NB4 (cell line): ENCODE measurements around the gene ADAMTS6.

Experiments
- CTCF ChIP-seq: IDR thresholded peaks from one replicate; pipeline ENCODE4 v1.5.1; 2012; ENCODE audit warnings: low read depth, low read length
- POLR2A ChIP-seq: IDR thresholded peaks from 2 replicates; pipeline ENCODE4 v1.6.1; 2011; ENCODE audit warnings: mild to moderate bottlenecking; ENCODE audit not compliant: insufficient read length; ENCODE audit errors: extremely low read depth
- TF ChIP-seq, protein P1 (sequence below): IDR thresholded peaks from 2 replicates; pipeline ENCODE4 v1.6.1; 2011; ENCODE audit warnings: low read depth, low read length

DNA sequence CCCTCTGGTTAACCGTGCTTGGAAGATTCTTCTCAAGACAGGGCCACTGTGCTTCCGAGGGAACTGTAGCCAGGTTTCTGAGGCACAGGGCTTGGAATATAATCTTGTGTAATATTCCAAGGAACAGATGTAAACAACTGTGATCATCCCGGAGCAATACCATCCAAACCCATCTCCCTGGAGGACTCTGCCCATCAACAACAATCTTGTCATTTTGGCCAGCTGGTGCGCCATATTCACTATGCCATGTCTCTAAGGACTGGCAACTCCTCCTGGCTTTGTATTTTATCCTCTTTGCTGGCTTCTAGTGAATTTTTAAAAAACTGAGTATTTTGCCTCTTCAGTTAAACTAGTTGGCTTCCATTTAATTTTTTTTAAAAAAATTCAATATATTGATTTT lies 349.3 kb downstream of the ADAMTS6 start:
- TF ChIP-seq POLR2A (no peak), CTCF (no peak)
- TF ChIP-seq, protein P1, sequence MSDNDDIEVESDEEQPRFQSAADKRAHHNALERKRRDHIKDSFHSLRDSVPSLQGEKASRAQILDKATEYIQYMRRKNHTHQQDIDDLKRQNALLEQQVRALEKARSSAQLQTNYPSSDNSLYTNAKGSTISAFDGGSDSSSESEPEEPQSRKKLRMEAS: no peak
